Ovary (tissue), 3 donors: ENCODE data around the gene PUS3.

Experiments used
- POLR2A ChIP-seq: fragments of 450-650 bp; IDR thresholded peaks from one replicate; pipeline ENCODE4 v1.6.1; 2017; ENCODE audit warnings: antibody characterized with exemption, mild to moderate bottlenecking, moderate library complexity
- TF ChIP-seq, protein P1 (sequence below), 3 donors: fragments of 450-650 bp in 2 of 3; fragments of 200-600 bp in 1 of 3; IDR thresholded peaks; one replicate each; pipeline versions ENCODE4 v1.5.1 to v1.8.0; 2016 to 2022; ENCODE audit warnings: antibody characterized with exemption in 3 of 3, mild to moderate bottlenecking in 1 of 3
- donor health status: DM: no; HTN: no; CAD: no.

DNA sequence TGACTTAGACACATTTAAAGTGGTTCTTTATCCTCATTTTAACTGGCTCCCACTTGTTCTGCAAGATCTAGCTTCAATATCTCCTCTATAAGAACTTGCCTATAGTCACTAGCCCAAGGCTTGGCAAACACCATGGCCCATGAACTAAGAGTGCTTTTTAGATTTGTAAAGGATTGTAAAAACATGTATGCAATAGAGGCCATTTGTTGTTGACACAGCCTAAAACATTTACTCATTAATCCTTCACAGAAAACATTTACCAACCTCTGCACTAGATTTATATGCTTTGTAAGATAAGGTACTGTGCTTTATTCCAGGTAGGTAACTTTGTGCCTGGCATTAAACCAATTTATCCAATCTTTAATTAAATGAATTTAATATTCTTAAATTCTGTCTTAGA, 10.0 kb downstream of the PUS3 start:
- TF ChIP-seq, protein P1, sequence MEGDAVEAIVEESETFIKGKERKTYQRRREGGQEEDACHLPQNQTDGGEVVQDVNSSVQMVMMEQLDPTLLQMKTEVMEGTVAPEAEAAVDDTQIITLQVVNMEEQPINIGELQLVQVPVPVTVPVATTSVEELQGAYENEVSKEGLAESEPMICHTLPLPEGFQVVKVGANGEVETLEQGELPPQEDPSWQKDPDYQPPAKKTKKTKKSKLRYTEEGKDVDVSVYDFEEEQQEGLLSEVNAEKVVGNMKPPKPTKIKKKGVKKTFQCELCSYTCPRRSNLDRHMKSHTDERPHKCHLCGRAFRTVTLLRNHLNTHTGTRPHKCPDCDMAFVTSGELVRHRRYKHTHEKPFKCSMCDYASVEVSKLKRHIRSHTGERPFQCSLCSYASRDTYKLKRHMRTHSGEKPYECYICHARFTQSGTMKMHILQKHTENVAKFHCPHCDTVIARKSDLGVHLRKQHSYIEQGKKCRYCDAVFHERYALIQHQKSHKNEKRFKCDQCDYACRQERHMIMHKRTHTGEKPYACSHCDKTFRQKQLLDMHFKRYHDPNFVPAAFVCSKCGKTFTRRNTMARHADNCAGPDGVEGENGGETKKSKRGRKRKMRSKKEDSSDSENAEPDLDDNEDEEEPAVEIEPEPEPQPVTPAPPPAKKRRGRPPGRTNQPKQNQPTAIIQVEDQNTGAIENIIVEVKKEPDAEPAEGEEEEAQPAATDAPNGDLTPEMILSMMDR (IDR thresholded peaks at IDR 0.05): no peak
- TF ChIP-seq POLR2A: no peak
